SH-SY5Y (cell line): ENCODE data around the gene CARD14.

ENCODE experiments used
- GATA2 ChIP-seq: IDR thresholded peaks from 2 replicates; pipeline ENCODE4 v1.6.1; 2011; ENCODE audit warnings: mild to moderate bottlenecking, low read depth, low read length
- GATA3 ChIP-seq: IDR thresholded peaks from 2 replicates; pipeline ENCODE4 v1.6.1; 2011; ENCODE audit warnings: low read depth, mild to moderate bottlenecking, low read length, moderate library complexity

The CARD14 gene

DNA sequence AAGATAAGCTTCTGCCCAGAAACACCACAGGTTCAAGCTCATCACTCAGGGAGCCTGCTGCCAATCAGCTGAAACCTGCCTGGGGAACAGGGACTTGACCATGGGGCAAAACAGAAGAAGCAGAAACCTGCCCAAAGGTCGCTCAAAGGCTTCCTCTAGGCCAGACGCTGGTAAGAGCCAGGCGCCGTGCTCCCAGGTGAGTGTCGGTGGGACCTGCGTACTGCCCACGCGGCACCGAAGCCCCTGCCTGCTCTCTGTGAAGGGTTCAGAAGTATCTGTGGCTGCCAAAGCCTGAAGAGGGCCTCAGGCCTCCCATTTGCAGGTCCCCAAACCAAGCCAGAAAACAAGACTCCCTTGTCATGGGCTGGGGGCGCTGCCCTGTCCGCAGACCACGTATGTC is 39.9 kb downstream of the CARD14 start:
- TF ChIP-seq GATA3 (no peak), GATA2 (no peak)

DNA sequence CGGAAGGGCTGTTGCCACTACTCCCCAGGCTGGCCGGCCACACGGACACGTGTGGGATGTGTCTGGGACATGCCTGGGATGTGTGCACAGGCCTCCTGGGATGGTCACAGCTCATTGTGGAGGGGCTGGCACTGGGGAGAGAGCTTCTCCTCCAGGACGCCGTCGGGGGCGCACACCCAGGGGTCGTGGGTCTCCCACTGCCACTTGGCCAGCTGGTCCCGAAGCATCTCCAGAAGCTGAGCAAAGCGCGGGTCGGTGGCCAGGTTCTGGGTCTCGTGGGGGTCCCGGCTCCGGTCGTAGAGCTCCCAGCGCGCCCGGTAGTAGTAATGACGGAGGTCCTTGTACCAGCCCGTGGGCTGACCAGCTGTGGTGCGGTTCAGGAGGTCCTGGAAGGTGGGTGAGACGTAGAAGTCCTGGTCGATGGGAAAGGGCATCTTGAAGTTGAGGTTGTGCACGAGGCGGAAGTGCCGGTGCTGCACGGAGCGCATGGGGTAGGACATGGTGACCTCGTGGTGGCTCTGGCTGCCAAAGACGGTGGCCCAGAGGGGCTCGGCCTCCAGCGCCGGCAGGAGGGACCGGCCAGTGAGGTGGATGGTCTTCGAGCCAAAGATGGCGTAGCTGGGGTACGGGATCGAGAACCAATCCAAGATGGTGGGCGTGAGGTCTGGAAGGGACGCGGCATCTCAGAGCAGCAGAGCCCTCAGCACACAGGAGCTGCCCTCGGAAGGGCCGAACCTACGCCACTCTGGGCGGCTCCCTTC is 40.7 kb downstream of the CARD14 start:
- no peak for TF ChIP-seq GATA2

- TF ChIP-seq GATA2 (no peak), GATA3 (no peak)
Observed at GRCh38 chr17:80212109-80212508, 42.3 kb downstream of the CARD14 start.

DNA sequence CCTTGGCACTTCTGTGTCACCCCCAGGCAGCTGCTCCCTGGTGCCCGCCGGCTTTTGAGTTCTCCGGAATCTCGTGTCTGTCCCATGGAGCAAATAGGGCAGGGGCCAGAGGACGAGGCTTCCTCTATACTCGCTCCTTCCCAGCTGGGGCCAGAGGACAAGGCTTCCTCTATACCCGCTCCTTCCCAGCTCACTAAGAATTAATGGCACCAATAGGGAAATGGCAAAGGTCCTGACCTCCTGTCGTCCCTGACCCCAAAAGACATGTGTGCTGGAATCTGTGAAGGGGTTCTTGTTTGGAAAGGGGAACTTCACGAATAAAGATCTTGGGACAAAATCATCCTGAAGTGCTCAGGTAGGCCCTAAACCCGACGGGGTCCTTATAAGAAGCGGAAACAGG is 42.7 kb downstream of the CARD14 start:
- TF ChIP-seq GATA3 (no peak), GATA2 (no peak)

GRCh38 chr17:80212962-80213642 is 43.3 kb downstream of the CARD14 start:
- no peak for TF ChIP-seq GATA2
- no peak for TF ChIP-seq GATA3

DNA sequence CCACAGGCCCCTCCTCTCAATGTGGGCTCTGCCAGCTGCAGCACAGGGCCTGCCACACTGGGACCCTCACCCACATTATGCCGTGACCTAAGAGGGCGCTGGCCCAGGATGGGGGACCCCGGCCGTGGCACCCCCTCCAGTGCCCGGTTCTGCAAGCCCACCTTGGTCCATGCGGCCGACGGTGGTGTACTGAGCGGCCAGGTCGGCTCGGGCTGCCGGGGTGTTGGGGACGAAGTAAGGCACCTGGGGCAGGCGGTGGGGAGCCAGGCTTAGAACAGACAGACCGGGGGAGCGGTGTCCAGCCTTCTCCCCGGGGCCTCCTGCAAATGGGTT is 43.8 kb downstream of the CARD14 start:
- TF ChIP-seq GATA2 (no peak), GATA3 (no peak)

GRCh38 chr17:80214012-80214877 is 44.4 kb downstream of the CARD14 start:
- TF ChIP-seq GATA3 (no peak), GATA2 (no peak)

DNA sequence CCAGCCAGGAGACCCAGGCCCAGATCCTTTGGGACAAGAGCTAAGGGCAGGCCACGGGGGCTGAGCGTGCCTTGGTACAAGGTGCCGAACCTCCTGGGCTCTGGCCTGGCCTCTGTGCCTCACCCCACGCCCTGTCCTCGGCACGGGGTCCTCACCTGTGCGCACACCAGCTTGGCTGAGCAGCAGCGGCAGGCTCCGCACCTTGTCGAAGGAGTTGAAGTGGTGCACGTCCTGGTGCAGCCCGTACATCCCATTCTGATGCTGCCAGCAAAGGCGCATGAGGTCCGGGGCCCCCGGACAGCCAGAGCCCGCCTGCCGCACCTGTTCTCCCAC is 45.0 kb downstream of the CARD14 start:
- TF ChIP-seq GATA2, result no peak
- TF ChIP-seq GATA3, result no peak

DNA sequence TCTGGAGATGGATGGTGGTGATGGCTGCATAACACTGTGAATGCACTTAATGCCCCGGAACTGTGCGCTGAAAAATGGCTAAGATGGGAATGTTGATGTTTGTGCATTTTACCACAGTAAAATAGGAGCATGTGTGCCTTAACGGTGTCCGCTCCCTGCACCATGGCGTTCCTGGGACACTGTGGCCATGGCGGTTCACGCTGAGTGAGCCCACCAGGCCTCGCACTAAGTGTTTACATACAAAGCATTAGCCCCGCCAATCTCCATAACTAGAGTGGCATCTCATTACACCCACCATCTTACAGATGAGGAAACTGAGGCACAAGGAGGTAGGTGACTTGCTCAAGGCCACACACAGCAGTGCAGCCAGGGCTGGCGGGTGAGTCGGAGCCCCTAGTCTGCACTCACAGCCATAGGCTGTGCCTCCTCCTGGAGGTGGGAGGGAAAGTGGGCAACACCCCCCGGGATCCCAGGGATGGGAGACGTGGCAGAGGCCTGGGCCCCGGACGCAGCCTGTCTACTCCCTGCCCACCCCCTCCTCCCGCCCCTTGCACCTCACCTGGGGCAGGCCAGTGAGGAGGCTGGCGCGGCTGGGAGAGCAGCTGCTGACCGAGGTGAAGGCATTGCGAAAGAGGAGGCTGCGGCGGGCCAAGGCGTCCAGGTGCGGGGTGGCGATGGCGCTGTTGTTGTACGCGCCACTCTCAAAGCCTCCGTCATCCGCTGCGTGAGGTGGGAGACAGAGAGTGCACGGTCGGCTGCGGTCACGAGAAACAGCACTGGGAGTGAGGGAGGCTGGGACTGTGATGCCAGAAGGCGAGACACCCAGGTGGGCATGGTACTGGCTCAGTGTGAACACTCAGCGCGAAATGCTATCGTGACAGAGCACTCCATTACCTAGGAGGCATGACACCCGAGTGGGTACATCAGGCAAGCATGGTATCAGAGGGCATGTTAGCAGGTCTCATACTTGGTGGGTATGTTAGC is 46.9 kb downstream of the CARD14 start:
- TF ChIP-seq GATA3, result no peak
- no peak for TF ChIP-seq GATA2

DNA sequence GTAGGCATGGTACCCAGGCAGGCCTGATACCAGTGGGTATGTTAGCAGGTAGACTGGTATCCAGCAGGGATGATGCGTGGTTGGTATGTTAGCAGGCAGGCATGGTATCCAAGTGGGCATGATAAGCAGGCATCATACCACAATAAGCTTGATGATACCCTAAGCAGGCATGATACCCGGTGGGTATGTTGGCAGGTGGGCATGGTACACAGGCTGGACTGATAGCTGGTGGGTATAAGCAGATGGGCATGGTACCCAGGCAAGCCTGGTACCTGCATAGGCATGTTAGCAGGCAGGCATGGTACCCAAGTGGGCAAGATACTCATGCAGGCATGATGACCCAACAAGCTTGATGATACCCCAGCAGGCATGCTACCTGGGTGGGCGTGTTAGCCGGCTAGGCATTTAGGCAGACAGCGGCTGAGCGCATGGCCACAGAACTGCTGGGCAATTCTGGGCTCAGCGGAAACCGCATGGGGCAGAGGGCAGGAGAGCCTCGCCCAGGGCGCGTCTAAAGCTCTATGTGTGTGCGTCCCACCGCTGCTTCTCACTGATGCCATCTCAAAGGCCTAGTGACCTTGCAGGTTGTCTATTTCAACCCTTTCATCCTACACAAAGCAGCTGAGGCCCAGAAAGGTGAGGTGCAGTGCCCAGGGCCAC is 48.0 kb downstream of the CARD14 start:
- TF ChIP-seq GATA3 (no peak), GATA2 (no peak)

DNA sequence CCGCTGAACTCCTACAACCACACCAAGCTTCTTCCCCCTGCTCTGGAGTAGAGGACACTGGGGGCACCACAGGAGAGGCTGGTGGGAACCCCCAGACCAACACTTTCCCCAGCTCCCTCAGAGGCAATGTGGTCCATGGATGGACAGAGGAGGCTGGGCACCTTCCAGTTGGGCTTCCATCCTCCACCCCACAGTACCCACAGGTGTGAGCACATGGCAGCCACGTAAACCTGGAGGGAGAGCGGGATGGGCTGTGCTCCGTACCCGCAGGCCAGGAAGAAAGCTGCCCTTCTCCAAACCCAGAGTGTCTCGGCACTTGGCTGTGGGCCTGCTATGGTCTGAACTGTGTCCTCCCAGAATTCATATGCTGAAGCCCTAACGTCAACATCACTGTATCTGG is 48.6 kb downstream of the CARD14 start:
- TF ChIP-seq GATA2 (no peak), GATA3 (no peak)

DNA sequence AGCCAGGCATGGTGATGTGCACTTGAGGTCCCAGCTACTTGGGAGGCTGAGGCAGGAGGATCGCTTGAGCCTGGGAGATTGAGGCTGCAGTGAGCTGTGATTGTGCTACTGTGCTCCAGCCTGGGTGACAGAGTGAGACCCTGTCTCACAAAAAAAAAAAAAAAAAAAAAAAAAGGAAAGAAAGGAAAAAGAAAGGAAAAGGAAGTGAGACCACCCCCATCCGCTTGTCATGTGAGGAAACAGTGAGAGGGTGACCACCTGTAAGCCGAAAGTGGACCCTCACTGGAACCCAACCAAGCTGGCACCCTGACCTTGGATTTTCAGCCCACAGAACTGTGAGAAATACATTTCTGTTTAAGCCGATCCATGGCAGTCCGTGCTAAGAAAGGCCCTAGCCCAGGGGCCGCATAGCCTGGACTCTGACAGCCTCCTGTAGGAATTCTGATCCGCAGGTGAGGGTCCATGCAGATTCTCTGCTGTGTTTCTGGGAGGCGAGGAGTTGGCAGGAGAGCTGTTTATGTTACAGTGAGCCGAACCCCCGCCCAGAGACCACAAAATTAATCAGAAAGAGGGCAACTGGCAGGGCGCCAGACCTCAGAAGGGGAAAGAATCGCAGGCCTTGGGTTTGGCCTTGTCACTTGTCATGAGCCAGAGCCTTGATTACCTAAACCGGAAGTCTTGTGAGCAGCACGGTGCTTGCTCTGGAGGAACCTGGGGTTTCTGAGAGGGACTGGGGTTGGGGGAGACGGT is 49.4 kb downstream of the CARD14 start:
- TF ChIP-seq GATA3 (no peak), GATA2 (no peak)

- no peak for TF ChIP-seq GATA3
- TF ChIP-seq GATA2, result no peak
Observed at GRCh38 chr17:80219763-80220053, 49.9 kb downstream of the CARD14 start.
